Muscle layer of colon (tissue), 2 donors: ENCODE data around the gene ADIPOR2.
A peak's percentile ranks its signal among the peaks of the same experiment; 100 is the strongest.

Source experiments
- H3K27ac ChIP-seq: one replicate; pipeline ENCODE4 v1.7.0; 2013; ENCODE audit warnings: low read depth, mild to moderate bottlenecking, low read length, moderate library complexity
- H3K27me3 ChIP-seq, 2 donors: one replicate each; pipeline ENCODE4 v1.7.0; 2013; ENCODE audit warnings: low read length in 2 of 2, mild to moderate bottlenecking in 2 of 2; ENCODE audit not compliant: insufficient read depth in 2 of 2, control insufficient read depth in 1 of 2
- H3K36me3 ChIP-seq: one replicate; pipeline ENCODE4 v1.7.0; 2013; ENCODE audit warnings: mild to moderate bottlenecking, low read length; ENCODE audit not compliant: insufficient read depth
- H3K4me1 ChIP-seq: one replicate; pipeline ENCODE4 v1.7.0; 2013; ENCODE audit warnings: mild to moderate bottlenecking, low read length; ENCODE audit not compliant: insufficient read depth
- H3K4me3 ChIP-seq, 2 donors: one replicate each; pipeline ENCODE4 v1.7.0; 2013; ENCODE audit warnings: low read length in 2 of 2, low read depth in 1 of 2, mild to moderate bottlenecking in 1 of 2, moderate library complexity in 1 of 2
- H3K9ac ChIP-seq: one replicate; pipeline ENCODE4 v1.7.0; 2013; ENCODE audit warnings: low read length
- H3K9me3 ChIP-seq: one replicate; pipeline ENCODE4 v1.7.0; 2013; ENCODE audit warnings: mild to moderate bottlenecking, low read length
- donor health status: abdominal sarcoma.
- donor health status: Adenocarcinoma of cecum.

ADIPOR2 gene

DNA sequence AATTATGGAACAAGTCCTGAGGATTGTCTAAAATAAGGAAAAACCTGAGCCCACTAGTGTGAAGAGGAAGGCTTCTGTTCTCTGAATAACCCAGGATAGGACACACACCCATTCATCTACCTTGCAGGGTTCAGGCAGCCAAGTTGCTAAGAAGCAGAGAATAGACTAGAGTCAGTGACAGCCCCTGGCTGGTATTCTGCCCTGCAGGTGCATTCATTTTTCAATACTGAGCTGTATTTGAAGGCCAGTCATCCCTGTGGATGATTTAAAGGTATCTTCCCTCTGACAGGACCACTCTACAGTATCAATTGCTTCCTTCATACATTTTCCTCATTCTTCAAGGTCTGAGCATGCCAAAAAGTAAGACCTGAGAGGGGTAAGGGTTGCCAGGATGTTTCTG is 38.9 kb upstream of the ADIPOR2 start:
- H3K4me1 ChIP-seq = peaks cover 27% of the 10 kb centered on the region
- no peaks in the 10 kb centered on the region for H3K27me3 ChIP-seq
- peaks cover 2% of the 10 kb centered on the region for H3K36me3 ChIP-seq
- H3K9me3 ChIP-seq = no peaks in the 10 kb centered on the region
- no peak overlapping the region for H3K4me3 ChIP-seq
- no peak overlapping the region for H3K27ac ChIP-seq
- H3K9ac ChIP-seq = no peak overlapping the region

DNA sequence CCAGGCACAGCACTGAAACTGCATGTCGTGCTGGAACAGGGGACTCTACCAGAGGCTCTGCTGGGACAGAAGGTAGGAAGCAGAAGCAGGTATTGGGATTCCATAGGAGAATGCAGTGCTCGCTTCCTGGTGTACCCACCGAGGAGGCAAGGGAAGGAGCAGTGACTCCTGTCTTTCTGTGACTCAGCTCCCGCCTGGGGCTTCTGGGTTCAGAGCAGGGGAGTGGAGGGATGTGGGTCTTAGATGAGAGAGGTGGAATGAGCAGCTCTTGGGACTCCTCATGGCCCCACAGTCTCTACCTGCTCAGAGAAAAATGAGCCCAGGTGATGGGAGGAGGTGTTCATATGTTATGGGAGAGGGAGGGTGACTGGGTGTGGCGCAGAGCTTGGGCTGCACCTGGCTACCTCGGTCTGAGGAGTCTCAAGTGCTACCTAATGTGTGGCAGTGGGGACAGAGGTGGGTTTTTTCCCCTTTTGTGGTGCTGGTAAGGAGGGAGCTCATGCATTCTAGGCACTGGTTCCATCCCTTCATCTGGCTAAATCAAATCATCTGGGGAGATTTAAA is 35.6 kb upstream of the ADIPOR2 start:
- no peaks in the 10 kb centered on the region for H3K27me3 ChIP-seq
- H3K27ac ChIP-seq = no peak overlapping the region
- H3K4me1 ChIP-seq = peaks cover 17% of the 10 kb centered on the region
- H3K4me3 ChIP-seq = no peak overlapping the region
- no peaks in the 10 kb centered on the region for H3K36me3 ChIP-seq
- H3K9me3 ChIP-seq = no peaks in the 10 kb centered on the region
- H3K9ac ChIP-seq = no peak overlapping the region

DNA sequence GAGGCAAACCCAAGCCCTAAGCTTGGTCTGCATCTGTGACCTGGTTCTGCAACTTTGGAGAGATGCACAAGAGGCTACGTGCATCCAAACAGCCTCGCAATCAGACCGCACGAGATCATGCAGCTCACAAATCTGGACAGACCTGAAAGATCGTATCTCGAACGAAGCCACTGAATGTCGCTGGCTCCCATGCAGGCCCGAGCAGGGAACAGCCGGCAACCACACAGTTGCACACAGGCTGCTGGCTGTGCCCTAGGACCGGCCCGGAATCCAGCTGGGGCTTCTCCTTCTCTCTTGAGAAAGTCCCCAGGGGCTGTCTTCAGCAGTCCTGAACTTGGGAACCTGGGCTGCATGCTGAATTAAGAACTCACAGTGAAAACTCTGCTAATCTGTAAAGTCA is 34.0 kb upstream of the ADIPOR2 start:
- no peaks in the 10 kb centered on the region for H3K9me3 ChIP-seq
- H3K4me1 ChIP-seq = peaks cover 7% of the 10 kb centered on the region
- no peak overlapping the region for H3K27ac ChIP-seq
- no peaks in the 10 kb centered on the region for H3K36me3 ChIP-seq
- no peaks in the 10 kb centered on the region for H3K27me3 ChIP-seq
- no peak overlapping the region for H3K9ac ChIP-seq
- H3K4me3 ChIP-seq = no peak overlapping the region

GRCh38 chr12:1657688-1658087 is 33.2 kb upstream of the ADIPOR2 start:
- Histone ChIP-seq H3K4me3 (no peak overlapping the region), H3K9ac (no peak overlapping the region), H3K27ac (no peak overlapping the region), H3K27me3 (no peaks in the 10 kb centered on the region), H3K9me3 (no peaks in the 10 kb centered on the region), H3K36me3 (no peaks in the 10 kb centered on the region), H3K4me1 (peaks cover 5% of the 10 kb centered on the region)

DNA sequence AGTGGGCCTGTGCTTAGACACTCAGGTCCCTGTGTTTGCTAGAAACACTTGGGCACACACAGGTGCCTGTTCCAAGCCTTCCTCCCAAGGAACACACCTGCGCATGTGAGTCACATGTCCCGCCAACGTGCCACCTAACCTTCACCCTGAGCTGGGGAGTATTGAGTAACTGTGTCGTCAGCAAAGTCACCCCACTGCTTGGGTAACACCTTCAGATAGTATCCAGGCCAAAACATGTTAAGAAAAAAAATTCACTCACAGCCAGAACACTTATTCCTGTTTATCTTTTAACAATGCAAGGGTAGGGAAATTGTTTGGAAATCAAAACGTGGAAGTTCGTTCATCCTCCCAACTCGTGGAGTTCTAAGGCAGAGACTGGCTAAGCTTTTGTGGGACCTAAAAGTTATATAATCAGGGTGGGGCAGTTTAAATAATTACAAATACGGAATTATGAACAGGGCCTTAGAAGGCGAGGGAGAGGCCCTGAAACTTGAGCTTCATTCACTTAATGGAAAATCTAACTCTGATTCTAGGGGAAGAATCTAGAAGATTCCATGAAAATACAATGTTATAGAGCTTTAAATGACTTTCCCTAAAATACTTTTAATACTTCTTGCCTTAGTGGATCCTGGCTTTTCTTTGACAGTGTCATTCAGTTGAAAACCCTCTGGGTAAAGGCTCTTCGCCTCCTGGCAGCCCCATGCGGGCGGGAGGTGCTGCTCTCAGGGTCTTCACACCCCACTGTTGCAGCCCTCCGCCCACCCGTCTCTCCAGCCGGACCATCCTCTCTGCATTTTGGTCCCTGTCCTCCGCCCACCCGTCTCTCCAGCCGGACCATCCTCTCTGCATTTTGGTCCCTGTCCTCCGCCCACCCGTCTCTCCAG is 30.3 kb upstream of the ADIPOR2 start:
- Histone ChIP-seq H3K9ac (no peak overlapping the region), H3K4me1 (peaks cover 4% of the 10 kb centered on the region), H3K36me3 (no peaks in the 10 kb centered on the region), H3K4me3 (no peak overlapping the region), H3K9me3 (no peaks in the 10 kb centered on the region), H3K27me3 (no peaks in the 10 kb centered on the region), H3K27ac (peak overlapping the region; percentile 63)

DNA sequence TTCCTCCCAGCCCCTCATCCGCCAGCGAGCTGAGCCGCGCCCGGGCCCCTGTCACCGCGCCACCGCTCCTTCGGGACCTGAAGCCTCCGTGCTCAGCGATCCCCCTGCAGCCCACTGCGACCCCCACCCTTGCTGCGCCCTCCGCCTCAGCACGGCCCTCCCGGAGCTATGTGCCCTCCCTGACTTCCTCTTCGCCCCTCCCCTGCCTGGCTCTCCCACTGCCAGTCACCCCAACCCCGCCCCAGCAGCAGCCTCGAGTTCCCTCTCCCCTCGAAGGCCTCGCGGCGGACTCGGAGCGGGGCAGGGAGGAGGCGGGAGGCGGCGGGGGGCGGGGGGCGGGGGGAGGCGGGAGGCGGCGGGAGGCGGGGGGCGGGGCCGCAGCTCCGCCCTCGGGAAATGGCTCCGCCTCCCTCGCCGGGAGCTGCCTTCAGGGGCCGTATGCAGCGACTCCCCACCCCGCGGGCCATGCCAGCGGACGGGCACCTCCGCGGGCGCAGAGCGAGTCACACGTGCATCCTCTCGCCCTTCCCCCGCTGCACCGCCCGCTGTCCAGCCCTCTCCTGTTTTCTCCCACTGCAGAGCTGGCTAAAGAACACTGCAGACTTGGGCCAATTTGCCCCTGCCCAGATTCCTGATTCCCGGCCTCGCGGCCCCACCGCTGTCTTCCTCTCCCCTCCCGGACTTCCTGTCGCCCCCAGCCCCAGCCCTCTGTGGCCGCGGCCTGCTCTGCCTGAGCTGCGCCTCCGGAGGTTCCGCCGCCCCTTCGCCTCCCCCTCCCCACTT is 29.1 kb upstream of the ADIPOR2 start:
- peak overlapping the region; percentile 6 to 38 for H3K4me3 ChIP-seq
- H3K9me3 ChIP-seq = no peaks in the 10 kb centered on the region
- H3K9ac ChIP-seq = no peak overlapping the region
- H3K27ac ChIP-seq = peak overlapping the region; percentile 56
- H3K27me3 ChIP-seq = no peaks in the 10 kb centered on the region
- H3K36me3 ChIP-seq = no peaks in the 10 kb centered on the region
- H3K4me1 ChIP-seq = peaks cover 4% of the 10 kb centered on the region

GRCh38 chr12:1662761-1663439 is 28.0 kb upstream of the ADIPOR2 start:
- peaks cover 4% of the 10 kb centered on the region for H3K4me1 ChIP-seq
- no peak overlapping the region for H3K27ac ChIP-seq
- no peaks in the 10 kb centered on the region for H3K27me3 ChIP-seq
- no peak overlapping the region for H3K9ac ChIP-seq
- no peaks in the 10 kb centered on the region for H3K36me3 ChIP-seq
- H3K9me3 ChIP-seq = no peaks in the 10 kb centered on the region
- no peak overlapping the region for H3K4me3 ChIP-seq

- H3K36me3 ChIP-seq = no peaks in the 10 kb centered on the region
- H3K27ac ChIP-seq = no peak overlapping the region
- H3K9me3 ChIP-seq = no peaks in the 10 kb centered on the region
- peaks cover 4% of the 10 kb centered on the region for H3K4me1 ChIP-seq
- no peak overlapping the region for H3K9ac ChIP-seq
- H3K27me3 ChIP-seq = no peaks in the 10 kb centered on the region
- no peak overlapping the region for H3K4me3 ChIP-seq
These were observed 27.3 kb upstream of the ADIPOR2 start for GRCh38 chr12:1663440-1664132.

- Histone ChIP-seq H3K9me3 (no peaks in the 10 kb centered on the region), H3K27ac (no peak overlapping the region), H3K4me3 (no peak overlapping the region), H3K9ac (no peak overlapping the region), H3K4me1 (peaks cover 4% of the 10 kb centered on the region), H3K36me3 (no peaks in the 10 kb centered on the region), H3K27me3 (no peaks in the 10 kb centered on the region)
These were observed 25.5 kb upstream of the ADIPOR2 start for GRCh38 chr12:1665366-1665765.

DNA sequence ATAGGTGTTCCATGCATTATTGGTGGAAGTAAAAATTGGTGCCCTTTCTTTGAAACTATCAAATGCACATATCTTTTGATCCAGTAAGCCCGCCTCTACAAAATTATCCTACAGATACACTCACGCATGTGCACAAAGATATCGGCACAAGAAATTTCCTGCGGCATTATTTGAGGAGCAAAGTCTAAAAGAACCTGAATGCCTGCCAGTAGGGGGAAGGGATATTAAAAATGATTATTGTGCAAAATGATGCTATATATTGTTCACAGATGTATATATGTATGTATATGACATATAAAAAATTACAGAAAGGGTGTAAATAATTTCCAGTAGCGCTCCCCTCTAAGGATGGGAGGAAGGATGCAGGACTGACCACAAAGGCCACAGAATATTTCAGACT is 24.7 kb upstream of the ADIPOR2 start:
- Histone ChIP-seq H3K27ac (no peak overlapping the region), H3K4me3 (no peak overlapping the region), H3K4me1 (no peaks in the 10 kb centered on the region), H3K9ac (no peak overlapping the region), H3K9me3 (no peaks in the 10 kb centered on the region), H3K27me3 (no peaks in the 10 kb centered on the region), H3K36me3 (no peaks in the 10 kb centered on the region)
